ENCODE measurements around the gene ACKR2. TPM values are rescaled to one million over a fixed set of nuclear protein-coding genes. Genes with fewer than 3 reads are reported as not detected.
A peak's percentile ranks its signal among the peaks of the same experiment; 100 is the strongest.

Gene ACKR2
- total RNA-seq, 1 donor from 2014 or later = 0.64 TPM

GRCh38 chr3:42773409-42773751, 35.9 kb upstream of the ACKR2 start:
- Mint-ChIP-seq H3K4me3 (ENCODE audit: unreplicated experiment) (peak overlapping the region; percentile 90), H3K9me3 (ENCODE audit: unreplicated experiment) (peaks cover 4% of the 10 kb centered on the region), H3K27me3 (ENCODE audit: unreplicated experiment) (no peaks in the 10 kb centered on the region), H3K36me3 (ENCODE audit: unreplicated experiment) (peaks cover 6% of the 10 kb centered on the region), H3K4me1 (ENCODE audit: low read depth, unreplicated experiment) (no peaks in the 10 kb centered on the region), H3K27ac (ENCODE audit: unreplicated experiment) (peak overlapping the region; percentile 86)
- no peak for DNase-seq
- TF ChIP-seq, protein P1, sequence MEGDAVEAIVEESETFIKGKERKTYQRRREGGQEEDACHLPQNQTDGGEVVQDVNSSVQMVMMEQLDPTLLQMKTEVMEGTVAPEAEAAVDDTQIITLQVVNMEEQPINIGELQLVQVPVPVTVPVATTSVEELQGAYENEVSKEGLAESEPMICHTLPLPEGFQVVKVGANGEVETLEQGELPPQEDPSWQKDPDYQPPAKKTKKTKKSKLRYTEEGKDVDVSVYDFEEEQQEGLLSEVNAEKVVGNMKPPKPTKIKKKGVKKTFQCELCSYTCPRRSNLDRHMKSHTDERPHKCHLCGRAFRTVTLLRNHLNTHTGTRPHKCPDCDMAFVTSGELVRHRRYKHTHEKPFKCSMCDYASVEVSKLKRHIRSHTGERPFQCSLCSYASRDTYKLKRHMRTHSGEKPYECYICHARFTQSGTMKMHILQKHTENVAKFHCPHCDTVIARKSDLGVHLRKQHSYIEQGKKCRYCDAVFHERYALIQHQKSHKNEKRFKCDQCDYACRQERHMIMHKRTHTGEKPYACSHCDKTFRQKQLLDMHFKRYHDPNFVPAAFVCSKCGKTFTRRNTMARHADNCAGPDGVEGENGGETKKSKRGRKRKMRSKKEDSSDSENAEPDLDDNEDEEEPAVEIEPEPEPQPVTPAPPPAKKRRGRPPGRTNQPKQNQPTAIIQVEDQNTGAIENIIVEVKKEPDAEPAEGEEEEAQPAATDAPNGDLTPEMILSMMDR (IDR thresholded peaks at IDR 0.05; ENCODE audit: partially characterized antibody, unreplicated experiment) = no peak

GRCh38 chr3:42778644-42779043, 30.6 kb upstream of the ACKR2 start:
- no peaks in the 10 kb centered on the region for H3K36me3 Mint-ChIP-seq (ENCODE audit: unreplicated experiment)
- TF ChIP-seq, protein P1 (IDR thresholded peaks at IDR 0.05; ENCODE audit: partially characterized antibody, unreplicated experiment) = no peak
- no peak overlapping the region for H3K4me3 Mint-ChIP-seq (ENCODE audit: unreplicated experiment)
- H3K27ac Mint-ChIP-seq (ENCODE audit: unreplicated experiment) = no peak overlapping the region
- H3K9me3 Mint-ChIP-seq (ENCODE audit: unreplicated experiment) = no peaks in the 10 kb centered on the region
- DNase-seq = no peak
- H3K27me3 Mint-ChIP-seq (ENCODE audit: unreplicated experiment) = no peaks in the 10 kb centered on the region
- peaks cover 3% of the 10 kb centered on the region for H3K4me1 Mint-ChIP-seq (ENCODE audit: low read depth, unreplicated experiment)

DNA sequence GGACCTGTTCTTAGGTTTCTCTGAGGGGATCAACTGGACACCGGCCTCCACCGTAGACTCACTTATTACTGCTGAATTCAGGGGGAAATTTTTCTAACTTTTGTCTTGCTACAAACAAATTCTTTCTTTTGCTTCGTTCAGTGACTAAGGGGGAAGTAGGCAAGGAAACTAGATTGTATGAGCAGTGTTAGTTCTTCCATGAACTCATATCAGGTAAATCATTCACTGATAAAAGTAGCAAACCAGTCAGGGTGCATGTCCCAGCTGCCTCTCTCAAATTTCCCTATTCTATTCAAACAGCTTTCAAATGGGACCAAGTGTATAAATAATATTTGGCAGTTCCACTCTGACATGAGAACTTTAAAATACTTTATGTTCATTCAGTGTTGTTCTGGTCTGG, 28.8 kb upstream of the ACKR2 start:
- H3K4me1 Mint-ChIP-seq (ENCODE audit: low read depth, unreplicated experiment) = peaks cover 3% of the 10 kb centered on the region
- TF ChIP-seq, protein P1 (IDR thresholded peaks at IDR 0.05; ENCODE audit: partially characterized antibody, unreplicated experiment) = no peak
- DNase-seq = no peak
- no peaks in the 10 kb centered on the region for H3K27me3 Mint-ChIP-seq (ENCODE audit: unreplicated experiment)
- no peaks in the 10 kb centered on the region for H3K36me3 Mint-ChIP-seq (ENCODE audit: unreplicated experiment)
- no peaks in the 10 kb centered on the region for H3K9me3 Mint-ChIP-seq (ENCODE audit: unreplicated experiment)
- H3K27ac Mint-ChIP-seq (ENCODE audit: unreplicated experiment) = no peak overlapping the region
- no peak overlapping the region for H3K4me3 Mint-ChIP-seq (ENCODE audit: unreplicated experiment)

DNA sequence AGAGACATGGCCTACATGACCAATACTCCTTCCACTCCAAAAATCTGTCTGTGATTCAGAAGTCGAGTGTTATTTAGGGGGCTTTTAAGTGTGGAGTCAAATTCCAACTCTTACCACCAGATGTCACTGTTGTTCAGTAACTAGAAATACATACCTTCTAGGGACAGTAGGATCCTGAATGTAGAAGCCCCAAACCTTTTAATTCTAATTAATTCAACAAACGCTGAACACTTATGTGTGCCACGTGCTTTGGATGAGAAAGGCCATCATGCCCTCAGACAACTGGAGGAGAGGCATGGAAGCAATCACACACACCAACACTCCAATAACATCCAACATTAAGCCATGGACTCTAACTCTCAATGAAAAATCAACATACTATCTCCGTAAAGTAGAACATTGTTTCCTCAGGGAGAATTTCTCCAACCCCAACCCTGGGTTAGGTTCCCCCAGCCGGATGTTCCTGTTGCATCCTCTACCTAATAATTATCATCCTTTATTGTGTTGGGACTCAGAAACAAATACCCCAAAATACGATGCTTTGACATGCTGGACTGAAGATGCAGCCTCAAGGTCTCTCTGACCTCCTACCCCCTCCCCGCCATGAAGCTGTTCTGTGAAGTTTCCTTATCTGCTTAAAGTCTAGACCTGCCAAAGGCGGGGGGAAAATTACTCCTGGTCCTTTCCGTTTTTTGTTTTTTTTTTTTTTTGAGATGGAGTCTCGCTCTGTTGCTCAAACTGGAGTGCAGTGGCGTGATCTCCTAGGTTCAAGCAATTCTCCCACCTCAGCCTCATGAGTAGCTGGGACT, 28.1 kb upstream of the ACKR2 start:
- no peak for DNase-seq
- Mint-ChIP-seq H3K27me3 (ENCODE audit: unreplicated experiment) (no peaks in the 10 kb centered on the region), H3K4me1 (ENCODE audit: low read depth, unreplicated experiment) (peaks cover 3% of the 10 kb centered on the region), H3K27ac (ENCODE audit: unreplicated experiment) (peak overlapping the region; percentile 43), H3K36me3 (ENCODE audit: unreplicated experiment) (no peaks in the 10 kb centered on the region), H3K9me3 (ENCODE audit: unreplicated experiment) (no peaks in the 10 kb centered on the region), H3K4me3 (ENCODE audit: unreplicated experiment) (no peak overlapping the region)
- TF ChIP-seq, protein P1 (IDR thresholded peaks at IDR 0.05; ENCODE audit: partially characterized antibody, unreplicated experiment) = peak; percentile 87

DNA sequence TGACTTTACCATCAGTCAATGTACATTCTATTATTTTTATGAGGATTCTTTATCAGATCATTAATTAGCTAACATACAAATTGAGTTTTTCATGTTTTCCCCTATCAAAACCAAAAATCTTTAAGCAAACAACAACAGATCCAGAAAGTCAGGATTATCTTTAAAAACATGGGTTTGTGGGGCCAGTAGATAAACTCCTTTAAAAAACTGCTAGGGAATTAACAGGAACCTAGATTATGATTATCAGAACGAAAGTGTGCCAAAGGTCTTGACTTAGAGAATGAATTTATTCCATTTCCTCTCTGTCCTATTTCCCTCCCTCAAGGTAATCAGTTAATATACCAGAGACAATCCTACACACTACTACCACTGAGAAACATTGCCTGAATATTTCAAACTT, 23.0 kb upstream of the ACKR2 start:
- Mint-ChIP-seq H3K9me3 (ENCODE audit: unreplicated experiment) (no peaks in the 10 kb centered on the region), H3K27ac (ENCODE audit: unreplicated experiment) (no peak overlapping the region), H3K4me3 (ENCODE audit: unreplicated experiment) (no peak overlapping the region), H3K4me1 (ENCODE audit: low read depth, unreplicated experiment) (peaks cover 3% of the 10 kb centered on the region), H3K36me3 (ENCODE audit: unreplicated experiment) (no peaks in the 10 kb centered on the region), H3K27me3 (ENCODE audit: unreplicated experiment) (peaks cover 1% of the 10 kb centered on the region)
- no peak for DNase-seq
- TF ChIP-seq, protein P1 (IDR thresholded peaks at IDR 0.05; ENCODE audit: partially characterized antibody, unreplicated experiment) = no peak

Measured in glutamatergic neuron (in vitro differentiated cells).